HepG2 (cell line): ENCODE results near the gene OR3A3. TPM values are rescaled to one million over a fixed set of nuclear protein-coding genes. Genes with fewer than 3 reads are reported as not detected.

Source experiments
- ATAC-seq: fragments of 200-7000 bp; cut with Tn5 transposase; 3 replicates; pipeline ENCODE4 v1.9.1; 2020; ENCODE audit warnings: mild to moderate bottlenecking, moderate library complexity
- BruUV-seq: library from RNA; stranded (reverse); fragments of 400-500 nt; replicated peaks from 2 replicates; lab custom pipeline; 2021; lab: Mats Ljungman, UMichigan
- CTCF ChIA-PET: fragments of 300-600 bp; formaldehyde crosslinking; extraction: SDS; loops from one replicate; lab custom pipeline; 2021; ENCODE audit warnings: low total read pairs, inconsistent platforms, low intra/inter-chr PET ratio; lab: Yijun Ruan, JAX
- POLR2A ChIA-PET: fragments of 350-600 bp; sonication (Branson Sonifier 250); formaldehyde crosslinking; loops from one replicate; lab custom pipeline; 2020; ENCODE audit warnings: antibody characterized with exemption, inconsistent platforms; lab: Yijun Ruan, JAX
- DNase-seq: peaks from one replicate; pipeline ENCODE4 v3.0.0-alpha.2; 2015; ENCODE audit warnings: low spot score
- FAIRE-seq: peaks from 3 replicates; lab custom pipeline; 2011; peaks lifted over from hg19 to GRCh38; lab: Jason Lieb, UNC
- H2AFZ ChIP-seq: one replicate; pipeline ENCODE4 v1.6.1; 2011; ENCODE audit warnings: low read length, inconsistent platforms
- H3K27ac ChIP-seq: fragments of 300-600 bp; 3 replicates; pipeline ENCODE4 v1.8.0; 2011; ENCODE audit warnings: mixed run types, mild to moderate bottlenecking, mixed read lengths, low read length, inconsistent platforms; ENCODE audit not compliant: insufficient read depth; ENCODE audit errors: extremely low read length
- H3K27me3 ChIP-seq, 2 experiments: fragments of 200-600 bp in 1 of 2; 2 replicates in 1 of 2; 3 replicates in 1 of 2; pipeline versions ENCODE4 v1.6.0 to v1.8.0; 2011; ENCODE audit warnings: low read length in 2 of 2, mild to moderate bottlenecking in 2 of 2, moderate library complexity in 2 of 2, inconsistent platforms in 1 of 2; ENCODE audit not compliant: insufficient read depth in 2 of 2, control insufficient read depth in 1 of 2
- H3K36me3 ChIP-seq, 2 experiments: fragments of 200-600 bp in 1 of 2; replicated peaks in 1 of 2; 2 replicates in 1 of 2; 3 replicates in 1 of 2; pipeline versions ENCODE4 v1.5.1 to v1.8.0; 2011; ENCODE audit warnings: low read length in 2 of 2, inconsistent platforms in 1 of 2; ENCODE audit not compliant: insufficient read depth in 2 of 2, control insufficient read depth in 1 of 2
- H3K4me1 ChIP-seq: 2 replicates; pipeline ENCODE4 v1.5.1; 2012; ENCODE audit warnings: low read length, inconsistent platforms; ENCODE audit not compliant: insufficient read depth
- H3K4me2 ChIP-seq: 2 replicates; pipeline ENCODE4 v1.6.0; 2011; ENCODE audit warnings: low read depth, low read length, inconsistent platforms
- H3K4me3 ChIP-seq, 3 experiments: fragments of 200-600 bp in 1 of 3; sonication (generic), shearing (Covaris generic) in 1 of 3; replicated peaks in 1 of 3; 2 replicates each; pipeline ENCODE4 v1.5.1; 2011 to 2016; ENCODE audit warnings: low read length in 3 of 3, inconsistent platforms in 2 of 3, low read depth in 2 of 3, mild to moderate bottlenecking in 2 of 3, control low read depth in 1 of 3, mixed read lengths in 1 of 3; ENCODE audit not compliant: insufficient read depth in 1 of 3
- H3K79me2 ChIP-seq: one replicate; pipeline ENCODE4 v1.6.1; 2011; ENCODE audit warnings: low read length, inconsistent platforms; ENCODE audit not compliant: insufficient read depth
- H3K9ac ChIP-seq: 2 replicates; pipeline ENCODE4 v1.6.0; 2011; ENCODE audit warnings: mild to moderate bottlenecking, low read depth, low read length, inconsistent platforms; ENCODE audit not compliant: insufficient read depth
- H3K9me3 ChIP-seq: 2 replicates; pipeline ENCODE4 v1.5.1; 2012; ENCODE audit warnings: mild to moderate bottlenecking, low read length
- H4K20me1 ChIP-seq: 2 replicates; pipeline ENCODE4 v1.6.0; 2011; ENCODE audit warnings: inconsistent platforms, mild to moderate bottlenecking, low read length, moderate library complexity; ENCODE audit not compliant: insufficient read depth
- CC2D1A ChIP-seq: sonication (generic); formaldehyde crosslinking; IDR thresholded peaks from 2 replicates; pipeline ENCODE4 v1.8.1; 2023; ENCODE audit warnings: mild to moderate bottlenecking, missing genetic modification reagents
- CEBPB ChIP-seq: IDR thresholded peaks from 2 replicates; pipeline ENCODE4 v1.6.1; 2011; ENCODE audit warnings: low read depth, low read length, improper control_type of control experiment, borderline replicate concordance
- JUNB ChIP-seq: sonication (generic); formaldehyde crosslinking; IDR thresholded peaks from 2 replicates; pipeline ENCODE4 v1.8.0; 2022; ENCODE audit warnings: missing genetic modification reagents, mild to moderate bottlenecking, borderline replicate concordance
- KLF11 ChIP-seq: IDR thresholded peaks from 2 replicates; pipeline ENCODE4 v1.6.1; 2016; ENCODE audit warnings: missing compliant biosample characterization
- MED8 ChIP-seq: sonication (generic); formaldehyde crosslinking; IDR thresholded peaks from 2 replicates; pipeline ENCODE4 v1.8.1; 2023; ENCODE audit warnings: mild to moderate bottlenecking, missing genetic modification reagents; ENCODE audit not compliant: insufficient replicate concordance
- RFX1 ChIP-seq: fragments of 450-650 bp; IDR thresholded peaks from 2 replicates; pipeline ENCODE4 v1.6.1; 2017
- SRY ChIP-seq: sonication (generic); formaldehyde crosslinking; IDR thresholded peaks from 2 replicates; pipeline ENCODE4 v1.8.0; 2022; ENCODE audit warnings: mild to moderate bottlenecking, missing genetic modification reagents
- ZNF839 ChIP-seq: sonication (generic); formaldehyde crosslinking; IDR thresholded peaks from 2 replicates; pipeline ENCODE4 v1.4.0; 2020; ENCODE audit warnings: missing genetic modification reagents, mild to moderate bottlenecking, borderline replicate concordance
- WGBS: methylation state at CpG from one replicate; pipeline ENCODE4 v1.1.6; 2017; ENCODE audit warnings: low lambda C conversion rate; 5-methylcytosine and 5-hydroxymethylcytosine counted together
- in situ Hi-C: cut with HindIII; loops from 2 replicates; pipeline ENCODE4 v1.10.0; 2017; ENCODE audit warnings: low pct_unique_long_range_greater_than_20kb; ENCODE audit not compliant: extremely low pct_ligation_motif_present
- intact Hi-C: fragments of 100-400 bp; cut with micrococcal nuclease; formaldehyde crosslinking; loops from one replicate; pipeline ENCODE4 v1.10.0; 2022; ENCODE audit not compliant: unreplicated experiment
- polyA plus RNA-seq, 8 experiments: library from polyadenylated mRNA; depleted of rRNA in 3 of 8; stranded (reverse) in 7 of 8; unstranded in 1 of 8; fragments of >200 nt; fragmentation: Illumina TruSeq in 4 of 8; extraction: Trizol in 4 of 8; gene quantifications; 2 replicates each; pipeline versions ENCODE4 v1.2.1 to v1.2.3, GENCODE V29; 2011 to 2016; ENCODE audit warnings: low read depth in 4 of 8, missing spikeins in 1 of 8, mixed read lengths in 1 of 8; ENCODE audit not compliant: insufficient read depth in 1 of 8
- total RNA-seq, 5 experiments: library from RNA; depleted of rRNA; stranded (reverse); fragments of >200 nt; fragmentation: Illumina TruSeq; extraction: Trizol; gene quantifications; 2 replicates each; pipeline ENCODE4 v1.2.3, GENCODE V29; 2016; ENCODE audit warnings: low read depth in 1 of 5
- TF ChIP-seq, protein P1 (sequence below): sonication (generic); formaldehyde crosslinking; IDR thresholded peaks from 2 replicates; pipeline ENCODE4 v1.4.0; 2020; ENCODE audit warnings: missing genetic modification reagents
- TF ChIP-seq, protein P2 (sequence below): sonication (generic); formaldehyde crosslinking; IDR thresholded peaks from 2 replicates; pipeline ENCODE4 v1.8.1; 2022; ENCODE audit warnings: low read depth, mild to moderate bottlenecking, missing genetic modification reagents
- TF ChIP-seq, protein P3 (sequence below): sonication (generic); formaldehyde crosslinking; IDR thresholded peaks from 2 replicates; pipeline ENCODE4 v1.9.0; 2021; ENCODE audit warnings: missing genetic modification reagents, borderline replicate concordance

The OR3A3 gene
- total and polyA plus RNA-seq, 2 of the 13 experiments (the other 11 are each of a cell fraction or from before 2014, with no cell fraction given) = not detected

- no peaks in the 10 kb centered on the region for H3K9me3 ChIP-seq
- no peak within 1 kb of the TSS for H3K4me2 ChIP-seq
- in situ Hi-C loops (no loop called here), intact Hi-C loops (no loop called here)
- H3K79me2 ChIP-seq = no peaks in the 10 kb centered on the region
- no peak within 1 kb of the TSS for H2AFZ ChIP-seq
- ATAC-seq = no peak
- H3K36me3 ChIP-seq = no peaks in the 10 kb centered on the region
- no TSS peak for BruUV-seq
- POLR2A ChIA-PET = no interaction called here
- CTCF ChIA-PET = no interaction called here
- no peak within 1 kb of the TSS for H3K4me3 ChIP-seq
- no peaks in the 10 kb centered on the region for H3K4me1 ChIP-seq
- FAIRE-seq = no peak
- H3K27ac ChIP-seq = no peak within 1 kb of the TSS
- 80% methylated on average over 91 of the region's 92 CpGs for WGBS
- no peaks in the 10 kb centered on the region for H4K20me1 ChIP-seq
- TF ChIP-seq JUNB (CRISPR knock-in tag) = no peak
- H3K9ac ChIP-seq = no peak within 1 kb of the TSS
- peaks cover 0 to 14% of the 10 kb centered on the region in 2 experiments; a peak in 2 of 5 replicates for H3K27me3 ChIP-seq
- no peak for DNase-seq
Measured at GRCh38 chr17:3385869-3386816, 25.0 kb upstream of the OR3A3 start, which contains the start of gene OR3A2. TSS of gene OR3A2 (minus strand) at chr17:3386308.

DNA sequence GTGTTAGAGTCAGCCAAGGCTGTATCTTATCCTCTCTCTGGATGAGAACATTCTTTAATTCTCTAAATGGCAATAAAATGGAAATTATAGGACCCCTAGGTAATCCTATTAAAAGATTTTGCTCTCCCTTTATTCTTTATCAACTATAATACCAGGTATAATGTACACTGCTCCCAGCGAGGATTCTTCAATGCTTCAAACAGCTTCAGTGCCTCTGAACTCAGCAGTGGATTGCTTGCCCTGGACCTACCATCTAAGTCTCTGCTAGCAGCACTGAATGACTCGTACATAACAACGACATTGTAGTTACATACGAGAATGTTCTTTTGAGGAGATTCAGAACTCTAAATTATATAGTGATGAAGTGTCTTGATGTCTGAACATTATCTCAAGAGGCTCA lies 21.4 kb upstream of the OR3A3 start:
- FAIRE-seq (no peak), DNase-seq (no peak), ATAC-seq (no peak)
- intact Hi-C loops = no loop called here
- 27% methylated on average over 4 of the region's 4 CpGs for WGBS
- Histone ChIP-seq H3K4me2 (no peak overlapping the region), H3K9ac (no peak overlapping the region), H2AFZ (no peak overlapping the region), H3K36me3 (no peaks in the 10 kb centered on the region), H3K27ac (no peak overlapping the region), H4K20me1 (no peaks in the 10 kb centered on the region), H3K4me3 (no peak overlapping the region), H3K27me3 (no peaks in the 10 kb centered on the region), H3K79me2 (no peaks in the 10 kb centered on the region), H3K4me1 (no peaks in the 10 kb centered on the region), H3K9me3 (no peaks in the 10 kb centered on the region)
- POLR2A ChIA-PET = no interaction called here
- CTCF ChIA-PET = no interaction called here
- BruUV-seq = no TSS peak
- in situ Hi-C loops = no loop called here
- no peak for TF ChIP-seq CEBPB
- no peak for TF ChIP-seq CC2D1A (CRISPR knock-in tag)
- TF ChIP-seq, protein P1, sequence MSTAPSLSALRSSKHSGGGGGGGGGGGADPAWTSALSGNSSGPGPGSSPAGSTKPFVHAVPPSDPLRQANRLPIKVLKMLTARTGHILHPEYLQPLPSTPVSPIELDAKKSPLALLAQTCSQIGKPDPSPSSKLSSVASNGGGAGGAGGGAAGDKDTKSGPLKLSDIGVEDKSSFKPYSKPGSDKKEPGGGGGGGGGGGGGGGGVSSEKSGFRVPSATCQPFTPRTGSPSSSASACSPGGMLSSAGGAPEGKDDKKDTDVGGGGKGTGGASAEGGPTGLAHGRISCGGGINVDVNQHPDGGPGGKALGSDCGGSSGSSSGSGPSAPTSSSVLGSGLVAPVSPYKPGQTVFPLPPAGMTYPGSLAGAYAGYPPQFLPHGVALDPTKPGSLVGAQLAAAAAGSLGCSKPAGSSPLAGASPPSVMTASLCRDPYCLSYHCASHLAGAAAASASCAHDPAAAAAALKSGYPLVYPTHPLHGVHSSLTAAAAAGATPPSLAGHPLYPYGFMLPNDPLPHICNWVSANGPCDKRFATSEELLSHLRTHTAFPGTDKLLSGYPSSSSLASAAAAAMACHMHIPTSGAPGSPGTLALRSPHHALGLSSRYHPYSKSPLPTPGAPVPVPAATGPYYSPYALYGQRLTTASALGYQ (CRISPR knock-in tag) = no peak
- no peak for TF ChIP-seq SRY (CRISPR knock-in tag)
- TF ChIP-seq MED8 = no peak
- no peak for TF ChIP-seq KLF11
- TF ChIP-seq RFX1 = no peak
- TF ChIP-seq, protein P2, sequence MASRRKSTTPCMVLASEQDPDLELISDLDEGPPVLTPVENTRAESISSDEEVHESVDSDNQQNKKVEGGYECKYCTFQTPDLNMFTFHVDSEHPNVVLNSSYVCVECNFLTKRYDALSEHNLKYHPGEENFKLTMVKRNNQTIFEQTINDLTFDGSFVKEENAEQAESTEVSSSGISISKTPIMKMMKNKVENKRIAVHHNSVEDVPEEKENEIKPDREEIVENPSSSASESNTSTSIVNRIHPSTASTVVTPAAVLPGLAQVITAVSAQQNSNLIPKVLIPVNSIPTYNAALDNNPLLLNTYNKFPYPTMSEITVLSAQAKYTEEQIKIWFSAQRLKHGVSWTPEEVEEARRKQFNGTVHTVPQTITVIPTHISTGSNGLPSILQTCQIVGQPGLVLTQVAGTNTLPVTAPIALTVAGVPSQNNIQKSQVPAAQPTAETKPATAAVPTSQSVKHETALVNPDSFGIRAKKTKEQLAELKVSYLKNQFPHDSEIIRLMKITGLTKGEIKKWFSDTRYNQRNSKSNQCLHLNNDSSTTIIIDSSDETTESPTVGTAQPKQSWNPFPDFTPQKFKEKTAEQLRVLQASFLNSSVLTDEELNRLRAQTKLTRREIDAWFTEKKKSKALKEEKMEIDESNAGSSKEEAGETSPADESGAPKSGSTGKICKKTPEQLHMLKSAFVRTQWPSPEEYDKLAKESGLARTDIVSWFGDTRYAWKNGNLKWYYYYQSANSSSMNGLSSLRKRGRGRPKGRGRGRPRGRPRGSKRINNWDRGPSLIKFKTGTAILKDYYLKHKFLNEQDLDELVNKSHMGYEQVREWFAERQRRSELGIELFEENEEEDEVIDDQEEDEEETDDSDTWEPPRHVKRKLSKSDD (CRISPR knock-in tag) = no peak
- TF ChIP-seq ZNF839 (CRISPR knock-in tag) = no peak
- TF ChIP-seq, protein P3, sequence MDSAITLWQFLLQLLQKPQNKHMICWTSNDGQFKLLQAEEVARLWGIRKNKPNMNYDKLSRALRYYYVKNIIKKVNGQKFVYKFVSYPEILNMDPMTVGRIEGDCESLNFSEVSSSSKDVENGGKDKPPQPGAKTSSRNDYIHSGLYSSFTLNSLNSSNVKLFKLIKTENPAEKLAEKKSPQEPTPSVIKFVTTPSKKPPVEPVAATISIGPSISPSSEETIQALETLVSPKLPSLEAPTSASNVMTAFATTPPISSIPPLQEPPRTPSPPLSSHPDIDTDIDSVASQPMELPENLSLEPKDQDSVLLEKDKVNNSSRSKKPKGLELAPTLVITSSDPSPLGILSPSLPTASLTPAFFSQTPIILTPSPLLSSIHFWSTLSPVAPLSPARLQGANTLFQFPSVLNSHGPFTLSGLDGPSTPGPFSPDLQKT = no peak
